Measurements from ENCODE around the gene SNAI1.

The SNAI1 gene

DNA sequence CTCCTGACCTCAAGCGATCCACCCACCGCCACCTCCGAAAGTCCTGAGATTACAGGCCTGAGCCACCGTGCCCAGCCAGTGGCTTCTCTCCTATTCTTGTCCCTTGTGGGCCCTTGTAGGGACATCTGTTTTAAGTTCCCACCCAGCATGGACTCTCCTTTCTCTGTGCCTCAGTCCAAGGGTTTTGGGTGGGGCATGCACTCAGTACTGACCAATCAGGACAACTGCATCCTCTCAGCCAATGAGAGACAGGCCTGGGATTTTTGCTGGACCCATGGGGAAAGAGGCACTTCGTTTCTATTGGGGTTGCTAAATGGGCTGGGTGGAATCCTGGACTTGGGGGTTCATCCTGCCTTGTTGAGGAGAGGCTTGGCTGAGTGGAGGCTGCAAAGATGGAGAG is 34.4 kb downstream of the SNAI1 start:
- in situ Hi-C loops (cut with MboI; ENCODE audit: low pct_unique_long_range_greater_than_20kb, low sequenced_read_pairs, unreplicated experiment): no loop called here
- TF ChIP-seq, protein P1, sequence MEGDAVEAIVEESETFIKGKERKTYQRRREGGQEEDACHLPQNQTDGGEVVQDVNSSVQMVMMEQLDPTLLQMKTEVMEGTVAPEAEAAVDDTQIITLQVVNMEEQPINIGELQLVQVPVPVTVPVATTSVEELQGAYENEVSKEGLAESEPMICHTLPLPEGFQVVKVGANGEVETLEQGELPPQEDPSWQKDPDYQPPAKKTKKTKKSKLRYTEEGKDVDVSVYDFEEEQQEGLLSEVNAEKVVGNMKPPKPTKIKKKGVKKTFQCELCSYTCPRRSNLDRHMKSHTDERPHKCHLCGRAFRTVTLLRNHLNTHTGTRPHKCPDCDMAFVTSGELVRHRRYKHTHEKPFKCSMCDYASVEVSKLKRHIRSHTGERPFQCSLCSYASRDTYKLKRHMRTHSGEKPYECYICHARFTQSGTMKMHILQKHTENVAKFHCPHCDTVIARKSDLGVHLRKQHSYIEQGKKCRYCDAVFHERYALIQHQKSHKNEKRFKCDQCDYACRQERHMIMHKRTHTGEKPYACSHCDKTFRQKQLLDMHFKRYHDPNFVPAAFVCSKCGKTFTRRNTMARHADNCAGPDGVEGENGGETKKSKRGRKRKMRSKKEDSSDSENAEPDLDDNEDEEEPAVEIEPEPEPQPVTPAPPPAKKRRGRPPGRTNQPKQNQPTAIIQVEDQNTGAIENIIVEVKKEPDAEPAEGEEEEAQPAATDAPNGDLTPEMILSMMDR (IDR thresholded peaks at IDR 0.05; ENCODE audit: extremely low read depth, insufficient read depth, missing control alignments): no peak
- DNase-seq (ENCODE audit: low spot score): no peak

DNA sequence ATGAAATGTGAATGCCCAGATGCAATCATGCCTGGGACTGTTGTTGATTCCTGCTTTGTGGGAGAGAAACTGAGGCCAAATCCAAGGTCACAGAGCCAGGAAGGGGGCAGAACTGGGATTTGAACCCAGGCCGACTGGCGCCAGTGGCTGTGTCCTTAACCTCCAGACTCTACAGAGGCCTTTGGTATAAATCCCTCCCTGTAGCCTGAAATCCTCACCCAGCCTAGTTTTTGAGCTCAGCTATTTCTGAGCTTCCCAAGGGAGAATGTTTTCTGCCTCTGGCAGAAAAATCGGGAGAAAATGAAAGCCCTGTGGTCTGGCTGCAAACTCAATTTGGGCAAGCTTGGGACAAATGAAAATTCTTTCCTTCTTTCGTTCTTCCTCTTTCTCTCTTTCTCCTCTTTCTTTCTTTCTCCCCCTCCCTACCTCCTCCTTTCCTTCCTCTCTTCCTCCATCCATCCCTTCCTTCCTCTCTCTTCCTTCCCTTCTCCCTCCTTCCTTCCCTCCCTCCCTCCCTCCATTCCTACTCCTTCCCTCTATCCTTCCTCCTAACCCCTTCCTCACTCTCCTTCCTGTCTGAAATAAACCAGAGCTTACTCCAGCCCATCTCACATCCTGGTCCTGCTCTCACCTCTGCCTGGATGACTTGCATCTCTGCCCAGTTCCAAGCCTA is 34.9 kb downstream of the SNAI1 start:
- no peak for DNase-seq (ENCODE audit: low spot score)
- TF ChIP-seq, protein P1 (IDR thresholded peaks at IDR 0.05; ENCODE audit: extremely low read depth, insufficient read depth, missing control alignments): no peak
- in situ Hi-C loops (cut with MboI; ENCODE audit: low pct_unique_long_range_greater_than_20kb, low sequenced_read_pairs, unreplicated experiment): no loop called here

DNA sequence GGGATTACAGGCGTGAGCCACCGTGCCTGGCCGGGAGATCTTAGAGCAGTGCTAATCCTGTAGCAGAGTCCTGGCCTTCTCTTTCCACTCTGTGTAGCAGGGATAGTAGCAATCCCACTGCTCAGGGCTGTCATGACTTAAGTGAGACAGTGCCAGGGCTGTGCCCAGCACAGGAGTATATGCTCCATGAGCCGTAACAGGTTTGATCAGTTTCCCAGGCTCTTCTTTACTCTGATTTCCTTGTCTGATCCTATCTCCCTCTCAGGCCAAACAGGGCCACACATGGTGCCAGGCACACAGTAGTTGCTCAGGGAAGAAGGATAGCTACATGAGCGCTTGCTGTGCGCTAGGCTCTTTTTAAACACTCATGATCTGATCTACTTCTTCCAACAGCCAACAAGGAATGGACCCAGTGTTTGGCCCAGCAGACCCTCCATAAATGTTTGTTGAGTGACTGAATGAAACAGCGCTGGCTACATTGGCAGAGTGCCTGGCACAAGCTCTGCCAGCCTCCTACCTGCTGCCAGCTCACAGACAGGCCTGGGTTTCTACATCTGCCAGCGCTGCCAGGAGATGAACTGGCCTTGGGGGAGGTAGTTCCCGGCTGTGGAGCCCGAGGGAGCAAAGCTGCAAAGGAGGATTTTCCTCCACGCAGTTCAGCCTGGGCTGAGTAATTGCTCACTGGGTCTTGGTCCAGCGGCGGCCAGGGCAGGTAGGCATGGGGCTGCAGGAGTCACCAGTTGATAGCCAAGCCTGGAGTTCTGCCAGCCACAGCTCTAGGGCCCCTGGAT is 36.9 kb downstream of the SNAI1 start:
- in situ Hi-C loops (cut with MboI; ENCODE audit: low pct_unique_long_range_greater_than_20kb, low sequenced_read_pairs, unreplicated experiment): no loop called here
- TF ChIP-seq, protein P1 (IDR thresholded peaks at IDR 0.05; ENCODE audit: extremely low read depth, insufficient read depth, missing control alignments): no peak
- no peak for DNase-seq (ENCODE audit: low spot score)

DNA sequence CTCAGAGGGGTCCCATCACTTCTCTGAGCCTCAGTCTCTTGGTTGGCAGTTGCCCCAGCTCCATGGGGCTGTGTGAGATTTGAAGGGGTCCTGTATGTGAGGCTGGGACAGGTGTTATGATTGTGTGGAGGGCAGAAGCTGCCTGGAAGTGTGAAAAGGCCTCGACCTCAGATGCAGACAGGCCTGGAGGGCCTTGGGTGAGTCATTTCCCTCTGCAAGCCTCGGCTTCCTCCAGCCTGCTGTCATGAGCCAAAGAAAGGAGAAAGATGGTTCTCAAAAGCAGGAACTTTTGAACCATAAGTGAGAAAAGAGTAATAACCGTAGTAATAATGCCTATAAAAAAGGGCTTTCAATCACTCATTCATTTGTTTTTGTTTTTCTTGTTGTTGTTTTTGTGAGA is 37.5 kb downstream of the SNAI1 start:
- TF ChIP-seq, protein P1 (IDR thresholded peaks at IDR 0.05; ENCODE audit: extremely low read depth, insufficient read depth, missing control alignments): no peak
- in situ Hi-C loops (cut with MboI; ENCODE audit: low pct_unique_long_range_greater_than_20kb, low sequenced_read_pairs, unreplicated experiment): no loop called here
- DNase-seq (ENCODE audit: low spot score): no peak

DNA sequence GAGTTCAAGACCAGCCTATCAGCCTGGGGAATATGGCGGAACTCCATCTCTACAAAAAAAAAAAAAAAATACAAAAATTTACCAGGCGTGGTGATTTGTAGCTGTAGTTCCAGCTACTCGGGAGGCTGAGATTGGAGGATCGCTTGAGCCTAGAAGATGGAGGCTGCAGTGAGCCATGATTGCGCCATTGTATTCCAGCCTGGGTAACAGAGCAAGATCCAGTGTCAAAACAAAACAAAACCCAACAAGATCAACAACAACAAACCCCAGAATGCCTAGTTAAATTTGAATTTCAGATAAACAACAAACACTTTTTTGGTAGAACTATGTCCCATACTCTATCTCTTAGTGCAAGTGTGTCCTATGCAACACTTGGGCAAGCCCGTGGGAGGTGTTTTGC is 39.9 kb downstream of the SNAI1 start:
- TF ChIP-seq, protein P1 (IDR thresholded peaks at IDR 0.05; ENCODE audit: extremely low read depth, insufficient read depth, missing control alignments): no peak
- no peak for DNase-seq (ENCODE audit: low spot score)
- in situ Hi-C loops (cut with MboI; ENCODE audit: low pct_unique_long_range_greater_than_20kb, low sequenced_read_pairs, unreplicated experiment): no loop called here

DNA sequence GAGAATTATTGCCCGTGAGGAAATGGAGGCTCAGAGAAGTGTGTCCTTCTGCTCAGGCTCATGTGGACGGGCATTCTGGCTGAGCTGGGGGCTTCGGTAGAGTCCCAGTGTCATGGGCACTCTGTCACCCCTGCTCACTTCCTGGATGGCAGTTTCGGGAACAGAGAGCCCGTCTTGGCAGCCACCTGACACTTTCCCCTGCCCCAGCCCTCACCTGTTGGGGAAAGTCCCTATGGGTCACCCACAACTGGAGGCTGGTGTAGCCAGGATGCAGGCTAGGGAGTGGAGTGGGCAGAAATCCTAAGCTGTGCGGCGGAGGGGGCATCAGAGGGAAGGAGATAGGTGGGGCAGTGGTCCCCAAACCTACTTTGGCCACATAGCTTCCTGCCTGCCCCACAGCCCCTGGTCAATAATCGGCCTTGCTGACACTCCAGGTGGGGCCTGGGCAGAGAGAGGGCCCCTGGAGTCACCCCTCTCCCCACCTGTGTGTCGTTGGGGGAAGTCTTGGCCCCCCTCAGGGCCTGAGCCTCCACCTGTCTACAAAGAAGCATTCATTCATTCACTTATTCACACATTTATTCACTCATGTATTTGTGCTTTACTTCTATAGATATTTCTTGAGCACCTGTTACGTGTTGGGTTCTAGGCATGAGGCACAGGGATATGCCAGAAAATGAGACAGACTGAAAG is 40.5 kb downstream of the SNAI1 start:
- in situ Hi-C loops (cut with MboI; ENCODE audit: low pct_unique_long_range_greater_than_20kb, low sequenced_read_pairs, unreplicated experiment): no loop called here
- DNase-seq (ENCODE audit: low spot score): no peak
- TF ChIP-seq, protein P1 (IDR thresholded peaks at IDR 0.05; ENCODE audit: extremely low read depth, insufficient read depth, missing control alignments): no peak
